NCI-H146 (cell line): Measurements from ENCODE around the gene ALKBH4.
"Not testable (repeated sequence)": the region's sequence is repeated elsewhere in the genome, so short reads cannot be mapped to it uniquely, and the experiment has no call there.

ENCODE experiments used
- DNase-seq: peaks from one replicate; lab custom pipeline; 2025; lab: John Stamatoyannopoulos, UW

The ALKBH4 gene

GRCh38 chr7:102426268-102427018 is 38.2 kb downstream of the ALKBH4 start:
- no peak for DNase-seq

- DNase-seq = no peak
Measured at GRCh38 chr7:102425639-102426267, 38.9 kb downstream of the ALKBH4 start.

GRCh38 chr7:102424787-102425218 is 39.9 kb downstream of the ALKBH4 start:
- no peak for DNase-seq

- no peak for DNase-seq
Measured at GRCh38 chr7:102424129-102424551, 40.5 kb downstream of the ALKBH4 start.

GRCh38 chr7:102421706-102422240 is 42.9 kb downstream of the ALKBH4 start:
- DNase-seq = no peak

- no peak for DNase-seq
Measured at GRCh38 chr7:102418592-102418991, 46.1 kb downstream of the ALKBH4 start.

GRCh38 chr7:102417105-102417504 is 47.6 kb downstream of the ALKBH4 start:
- no peak for DNase-seq

GRCh38 chr7:102416406-102416805 is 48.3 kb downstream of the ALKBH4 start:
- DNase-seq = no peak

GRCh38 chr7:102415685-102416225 is 48.9 kb downstream of the ALKBH4 start:
- no peak for DNase-seq

GRCh38 chr7:102413611-102414010 is 51.1 kb downstream of the ALKBH4 start:
- no peak for DNase-seq

GRCh38 chr7:102413091-102413490 is 51.6 kb downstream of the ALKBH4 start:
- no peak for DNase-seq

- no peak for DNase-seq
Measured at GRCh38 chr7:102412548-102412947, 52.1 kb downstream of the ALKBH4 start.

- no peak for DNase-seq
Measured at GRCh38 chr7:102410918-102411317, 53.7 kb downstream of the ALKBH4 start.

- DNase-seq = no peak
Measured at GRCh38 chr7:102410123-102410522, 54.5 kb downstream of the ALKBH4 start.

- no peak for DNase-seq
Measured at GRCh38 chr7:102409340-102409739, 55.3 kb downstream of the ALKBH4 start.

GRCh38 chr7:102408530-102408929 is 56.1 kb downstream of the ALKBH4 start:
- DNase-seq = not testable (repeated sequence)

- DNase-seq = no peak
Measured at GRCh38 chr7:102407910-102408309, 56.8 kb downstream of the ALKBH4 start.
